Esophagus mucosa (tissue), 1 donor: ENCODE measurements around the gene TNRC6C. TPM values are rescaled to one million over a fixed set of nuclear protein-coding genes. Genes with fewer than 3 reads are reported as not detected.
A peak's percentile ranks its signal among the peaks of the same experiment; 100 is the strongest.
"Not testable (repeated sequence)": the region's sequence is repeated elsewhere in the genome, so short reads cannot be mapped to it uniquely, and the experiment has no call there.

Experiments used
- ATAC-seq: fragments of 200-7000 bp; cut with Tn5 transposase; one replicate; pipeline ENCODE4 v1.9.1; 2020
- total RNA-seq: library from RNA; stranded (reverse); gene quantifications from one replicate; pipeline ENCODE4 v1.2.4, GENCODE V29; 2023
- donor health status: DM: yes; HTN: yes; CAD: no.

The TNRC6C gene
- total RNA-seq, 1 donor from 2014 or later, result 6.8 TPM

- ATAC-seq, result no peak
Observed at GRCh38 chr17:77965352-77965751, 6.8 kb downstream of the TNRC6C start.

- ATAC-seq, result no peak
Observed at GRCh38 chr17:77966476-77966875, 8.0 kb downstream of the TNRC6C start.

- no peak for ATAC-seq
Observed at GRCh38 chr17:77968788-77969187, 10.3 kb downstream of the TNRC6C start.

GRCh38 chr17:77972271-77972670 lies 13.8 kb downstream of the TNRC6C start:
- ATAC-seq, result not testable (repeated sequence)

GRCh38 chr17:77973953-77974352 lies 15.4 kb downstream of the TNRC6C start:
- no peak for ATAC-seq

GRCh38 chr17:77974396-77974795 lies 15.9 kb downstream of the TNRC6C start:
- no peak for ATAC-seq

GRCh38 chr17:77982430-77982829 lies 23.9 kb downstream of the TNRC6C start:
- not testable (repeated sequence) for ATAC-seq

- ATAC-seq, result no peak
Observed at GRCh38 chr17:77990301-77990700, 31.8 kb downstream of the TNRC6C start.

- ATAC-seq, result not testable (repeated sequence)
Observed at GRCh38 chr17:77993735-77994134, 35.2 kb downstream of the TNRC6C start.

- ATAC-seq, result no peak
Observed at GRCh38 chr17:77995146-77995852, 36.8 kb downstream of the TNRC6C start.

- no peak for ATAC-seq
Observed at GRCh38 chr17:77996256-77996655, 37.8 kb downstream of the TNRC6C start.

GRCh38 chr17:77999413-78000173 lies 41.1 kb downstream of the TNRC6C start:
- ATAC-seq, result no peak

GRCh38 chr17:78000341-78000740 lies 41.8 kb downstream of the TNRC6C start:
- ATAC-seq, result no peak

- no peak for ATAC-seq
Observed at GRCh38 chr17:78001182-78001581, 42.7 kb downstream of the TNRC6C start.

GRCh38 chr17:78001612-78002011 lies 43.1 kb downstream of the TNRC6C start:
- ATAC-seq, result no peak

- no peak for ATAC-seq
Observed at GRCh38 chr17:78002166-78002565, 43.7 kb downstream of the TNRC6C start.

GRCh38 chr17:78005452-78006171 lies 47.1 kb downstream of the TNRC6C start:
- ATAC-seq, result no peak

- no peak for ATAC-seq
Observed at GRCh38 chr17:78006338-78006737, 47.8 kb downstream of the TNRC6C start.

GRCh38 chr17:78007647-78008046 lies 49.1 kb downstream of the TNRC6C start:
- ATAC-seq, result no peak

GRCh38 chr17:78010759-78011158 lies 52.3 kb downstream of the TNRC6C start:
- no peak for ATAC-seq

GRCh38 chr17:78012428-78012827 lies 53.9 kb downstream of the TNRC6C start:
- ATAC-seq, result no peak

GRCh38 chr17:78013683-78014467 lies 55.4 kb downstream of the TNRC6C start:
- ATAC-seq, result peak; percentile 56

- ATAC-seq, result no peak
Observed at GRCh38 chr17:78014646-78015045, 56.1 kb downstream of the TNRC6C start.
